GM19035 (cell line): Measurements from ENCODE around the gene AMPD3.
A peak's percentile ranks its signal among the peaks of the same experiment; 100 is the strongest.
"Not testable (repeated sequence)": the region's sequence is repeated elsewhere in the genome, so short reads cannot be mapped to it uniquely, and the experiment has no call there.

Experiments used
- ATAC-seq: cut with Tn5 transposase; IDR thresholded peaks from one replicate; pipeline ENCODE4 v1.9.1; 2021; ENCODE audit not compliant: unreplicated experiment

Gene AMPD3

GRCh38 chr11:10436683-10437082 is 18.4 kb upstream of the AMPD3 start:
- not testable (repeated sequence) for ATAC-seq

GRCh38 chr11:10438458-10438857 is 16.6 kb upstream of the AMPD3 start:
- ATAC-seq = no peak

GRCh38 chr11:10439351-10439750 is 15.7 kb upstream of the AMPD3 start:
- ATAC-seq = no peak

GRCh38 chr11:10439924-10440323 is 15.1 kb upstream of the AMPD3 start:
- no peak for ATAC-seq

GRCh38 chr11:10440401-10440800 is 14.7 kb upstream of the AMPD3 start:
- no peak for ATAC-seq

GRCh38 chr11:10441091-10441490 is 14.0 kb upstream of the AMPD3 start:
- no peak for ATAC-seq

- peak; percentile 98 for ATAC-seq
Observed at GRCh38 chr11:10441652-10442503, 13.2 kb upstream of the AMPD3 start.

GRCh38 chr11:10443152-10443551 is 11.9 kb upstream of the AMPD3 start:
- ATAC-seq = no peak

- ATAC-seq = no peak
Observed at GRCh38 chr11:10443721-10444235, 11.3 kb upstream of the AMPD3 start.

GRCh38 chr11:10444725-10445315 is 10.2 kb upstream of the AMPD3 start:
- ATAC-seq = no peak

- ATAC-seq = no peak
Observed at GRCh38 chr11:10447445-10447844, 7.6 kb upstream of the AMPD3 start.

GRCh38 chr11:10450462-10451425 is 4.3 kb upstream of the AMPD3 start:
- ATAC-seq = no peak

- ATAC-seq = no peak
Observed at GRCh38 chr11:10451426-10452116, 3.5 kb upstream of the AMPD3 start.

- ATAC-seq = no peak
Observed at GRCh38 chr11:10452211-10452767, 2.8 kb upstream of the AMPD3 start.

- ATAC-seq = no peak
Observed at GRCh38 chr11:10453261-10453660, 1.8 kb upstream of the AMPD3 start.

- peak; percentile 61 for ATAC-seq
Observed at GRCh38 chr11:10455637-10456487, 798 bp downstream of the AMPD3 start.

GRCh38 chr11:10456519-10456918 is 1.5 kb downstream of the AMPD3 start:
- no peak for ATAC-seq

GRCh38 chr11:10457901-10458300 is 2.8 kb downstream of the AMPD3 start:
- ATAC-seq = no peak
